HEK293 (cell line): Measurements from ENCODE around the gene INKA2.

Experiments used
- CTCF ChIA-PET: fragments of 350-600 bp; formaldehyde crosslinking; extraction: SDS; loops from one replicate; lab custom pipeline; 2021; ENCODE audit warnings: antibody characterized with exemption; lab: Yijun Ruan, JAX
- POLR2A ChIA-PET: fragments of 300-600 bp; formaldehyde crosslinking; extraction: SDS; loops from one replicate; lab custom pipeline; 2020; ENCODE audit warnings: antibody characterized with exemption, inconsistent platforms; lab: Yijun Ruan, JAX
- H3K27ac ChIP-seq: fragments of 200-500 bp; sonication (Bioruptor generic); 2 replicates; pipeline ENCODE4 v1.5.1; 2014; ENCODE audit warnings: low read depth, low read length, control low read depth, inconsistent platforms; ENCODE audit errors: extremely low read depth
- H3K36me3 ChIP-seq, 2 experiments: fragments of 200-500 bp in 1 of 2; sonication (Bioruptor generic) in 1 of 2; 1 replicate in 1 of 2; 2 replicates in 1 of 2; pipeline ENCODE4 v1.5.1; 2014 to 2017; ENCODE audit warnings: inconsistent platforms in 2 of 2, low read length in 2 of 2; ENCODE audit not compliant: control insufficient read depth in 2 of 2, insufficient read depth in 1 of 2
- H3K4me1 ChIP-seq: fragments of 200-500 bp; sonication (Bioruptor generic); 2 replicates; pipeline ENCODE4 v1.5.1; 2014; ENCODE audit warnings: mild to moderate bottlenecking, low read length, inconsistent platforms; ENCODE audit not compliant: control insufficient read depth, insufficient read depth
- H3K4me3 ChIP-seq: 2 replicates; pipeline ENCODE4 v1.5.1; 2011; ENCODE audit warnings: low read depth, mild to moderate bottlenecking, control low read depth, low read length, moderate library complexity
- H3K9me3 ChIP-seq: fragments of 200-500 bp; sonication (Bioruptor generic); 2 replicates; pipeline ENCODE4 v1.5.1; 2014; ENCODE audit warnings: low read depth, low read length, inconsistent platforms; ENCODE audit not compliant: control insufficient read depth, insufficient read depth
- EGR2 ChIP-seq: fragments of 450-650 bp; formaldehyde crosslinking; IDR thresholded peaks from 2 replicates; pipeline ENCODE4 v1.5.1; 2016; ENCODE audit warnings: low read depth, missing biosample characterization, missing genetic modification characterization
- KLF8 ChIP-seq: fragments of 450-650 bp; formaldehyde crosslinking; IDR thresholded peaks from 2 replicates; pipeline ENCODE4 v1.5.1; 2016; ENCODE audit warnings: missing biosample characterization, missing genetic modification characterization
- MZF1 ChIP-seq: fragments of 450-650 bp; formaldehyde crosslinking; IDR thresholded peaks from 2 replicates; pipeline ENCODE4 v1.5.1; 2017; ENCODE audit warnings: missing biosample characterization, missing genetic modification characterization, borderline replicate concordance
- REPIN1 ChIP-seq: fragments of 450-650 bp; formaldehyde crosslinking; IDR thresholded peaks from 2 replicates; pipeline ENCODE4 v1.5.1; 2017; ENCODE audit warnings: missing biosample characterization, missing genetic modification characterization, low read depth
- TRIM28 ChIP-seq: IDR thresholded peaks from 2 replicates; pipeline ENCODE4 v1.6.1; 2011; ENCODE audit warnings: low read length, control low read depth, borderline replicate concordance
- ZBTB20 ChIP-seq: fragments of 450-650 bp; formaldehyde crosslinking; IDR thresholded peaks from 2 replicates; pipeline ENCODE4 v1.5.1; 2016; ENCODE audit warnings: missing biosample characterization, missing genetic modification characterization
- ZBTB21 ChIP-seq: fragments of 450-650 bp; formaldehyde crosslinking; IDR thresholded peaks from 2 replicates; pipeline ENCODE4 v1.5.1; 2017; ENCODE audit warnings: missing biosample characterization, missing genetic modification characterization
- ZBTB7A ChIP-seq: fragments of 450-650 bp; formaldehyde crosslinking; IDR thresholded peaks from 2 replicates; pipeline ENCODE4 v1.5.1; 2016; ENCODE audit warnings: low read depth, missing biosample characterization, missing genetic modification characterization
- ZNF114 ChIP-seq: fragments of 450-650 bp; formaldehyde crosslinking; IDR thresholded peaks from 2 replicates; pipeline ENCODE4 v1.5.0; 2017; ENCODE audit warnings: missing biosample characterization, missing genetic modification characterization
- ZNF214 ChIP-seq: fragments of 450-650 bp; formaldehyde crosslinking; IDR thresholded peaks from 2 replicates; pipeline ENCODE4 v1.5.1; 2017; ENCODE audit warnings: missing biosample characterization, mild to moderate bottlenecking, missing genetic modification characterization, borderline replicate concordance
- ZNF248 ChIP-seq: fragments of 450-650 bp; formaldehyde crosslinking; IDR thresholded peaks from 2 replicates; pipeline ENCODE4 v1.5.1; 2017; ENCODE audit warnings: missing biosample characterization, missing genetic modification characterization
- ZNF292 ChIP-seq: fragments of 450-650 bp; formaldehyde crosslinking; IDR thresholded peaks from 2 replicates; pipeline ENCODE4 v1.5.1; 2016; ENCODE audit warnings: low read depth, missing biosample characterization, missing genetic modification characterization, borderline replicate concordance
- ZNF391 ChIP-seq: fragments of 450-650 bp; formaldehyde crosslinking; IDR thresholded peaks from 2 replicates; pipeline ENCODE4 v1.5.1; 2016; ENCODE audit warnings: low read depth, missing biosample characterization, missing genetic modification characterization, borderline replicate concordance
- ZNF555 ChIP-seq: fragments of 450-650 bp; formaldehyde crosslinking; conservative IDR thresholded peaks from 2 replicates; pipeline ENCODE4 v1.5.1; 2017; ENCODE audit warnings: missing biosample characterization, mild to moderate bottlenecking, missing genetic modification characterization, inconsistent platforms
- ZNF561 ChIP-seq: fragments of 450-650 bp; IDR thresholded peaks from 2 replicates; pipeline ENCODE4 v1.5.1; 2018; ENCODE audit warnings: missing biosample characterization, missing genetic modification characterization, borderline replicate concordance
- ZNF610 ChIP-seq: fragments of 450-650 bp; formaldehyde crosslinking; IDR thresholded peaks from 2 replicates; pipeline ENCODE4 v1.5.1; 2016; ENCODE audit warnings: missing biosample characterization, missing genetic modification characterization, borderline replicate concordance
- ZNF785 ChIP-seq: fragments of 450-650 bp; formaldehyde crosslinking; IDR thresholded peaks from 2 replicates; pipeline ENCODE4 v1.5.1; 2016; ENCODE audit warnings: missing biosample characterization, missing genetic modification characterization
- ZSCAN23 ChIP-seq: fragments of 450-650 bp; formaldehyde crosslinking; IDR thresholded peaks from 2 replicates; pipeline ENCODE4 v1.5.1; 2016; ENCODE audit warnings: missing biosample characterization, missing genetic modification characterization
- TF ChIP-seq, protein P1 (sequence below): fragments of 450-650 bp; formaldehyde crosslinking; IDR thresholded peaks from 2 replicates; pipeline ENCODE4 v1.5.1; 2017; ENCODE audit warnings: missing biosample characterization, missing genetic modification characterization
- TF ChIP-seq, protein P2 (sequence below): fragments of 450-650 bp; formaldehyde crosslinking; IDR thresholded peaks from 2 replicates; pipeline ENCODE4 v1.5.1; 2016; ENCODE audit warnings: missing biosample characterization, missing genetic modification characterization
- TF ChIP-seq, protein P3 (sequence below): fragments of 450-650 bp; formaldehyde crosslinking; IDR thresholded peaks from 2 replicates; pipeline ENCODE4 v1.5.1; 2017; ENCODE audit warnings: missing biosample characterization, missing genetic modification characterization
- TF ChIP-seq, protein P4 (sequence below): fragments of 450-650 bp; formaldehyde crosslinking; IDR thresholded peaks from 2 replicates; pipeline ENCODE4 v1.5.1; 2016; ENCODE audit warnings: missing biosample characterization, missing genetic modification characterization
- TF ChIP-seq, protein P5 (sequence below): fragments of 450-650 bp; formaldehyde crosslinking; IDR thresholded peaks from 2 replicates; pipeline ENCODE4 v1.5.1; 2016; ENCODE audit warnings: missing biosample characterization, missing genetic modification characterization

INKA2 gene

DNA sequence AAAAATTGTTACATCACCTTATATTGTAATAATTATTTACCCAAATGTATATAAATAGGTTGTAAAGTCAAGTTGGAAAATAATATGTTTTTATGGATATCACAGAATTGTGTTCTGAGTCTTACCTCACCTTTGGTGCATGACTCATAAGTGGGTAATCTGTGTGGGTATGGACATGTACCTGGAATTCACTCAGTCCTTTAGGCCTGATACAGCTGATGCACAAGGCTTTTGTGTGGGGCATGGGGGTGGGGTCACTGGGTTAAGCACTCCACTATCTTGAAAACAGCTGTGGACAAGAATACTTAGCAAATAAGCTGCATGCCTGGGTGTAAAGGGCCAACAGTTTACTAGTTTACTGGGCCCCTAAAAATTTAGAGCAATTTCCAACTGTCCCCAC is 34.4 kb downstream of the INKA2 start:
- Histone ChIP-seq H3K4me1 (no peaks in the 10 kb centered on the region), H3K36me3 (peaks cover 0 to 64% of the 10 kb centered on the region in 2 experiments; a peak in 1 of 3 replicates), H3K9me3 (no peaks in the 10 kb centered on the region)
- CTCF ChIA-PET = interaction anchor here (0.6 to 1.5 kb wide), 3 partner anchors 10 to 594 kb away, joined by 3 to 5 read pairs (median 3); no protein-coding TSS in a partner anchor
- TF ChIP-seq ZNF292 = no peak
- TF ChIP-seq, protein P1, sequence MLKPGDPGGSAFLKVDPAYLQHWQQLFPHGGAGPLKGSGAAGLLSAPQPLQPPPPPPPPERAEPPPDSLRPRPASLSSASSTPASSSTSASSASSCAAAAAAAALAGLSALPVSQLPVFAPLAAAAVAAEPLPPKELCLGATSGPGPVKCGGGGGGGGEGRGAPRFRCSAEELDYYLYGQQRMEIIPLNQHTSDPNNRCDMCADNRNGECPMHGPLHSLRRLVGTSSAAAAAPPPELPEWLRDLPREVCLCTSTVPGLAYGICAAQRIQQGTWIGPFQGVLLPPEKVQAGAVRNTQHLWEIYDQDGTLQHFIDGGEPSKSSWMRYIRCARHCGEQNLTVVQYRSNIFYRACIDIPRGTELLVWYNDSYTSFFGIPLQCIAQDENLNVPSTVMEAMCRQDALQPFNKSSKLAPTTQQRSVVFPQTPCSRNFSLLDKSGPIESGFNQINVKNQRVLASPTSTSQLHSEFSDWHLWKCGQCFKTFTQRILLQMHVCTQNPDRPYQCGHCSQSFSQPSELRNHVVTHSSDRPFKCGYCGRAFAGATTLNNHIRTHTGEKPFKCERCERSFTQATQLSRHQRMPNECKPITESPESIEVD (tag by site-specific recombination) = peak; percentile 52; the same call in 1 of the 2 replicates
- peak; percentile 23; the same call in 1 of the 2 replicates for TF ChIP-seq ZBTB20
- 0 out of 2 replicates have a peak, but pooled peaks have one; percentile 7 for TF ChIP-seq EGR2 (tag by site-specific recombination)
- TF ChIP-seq, protein P2, sequence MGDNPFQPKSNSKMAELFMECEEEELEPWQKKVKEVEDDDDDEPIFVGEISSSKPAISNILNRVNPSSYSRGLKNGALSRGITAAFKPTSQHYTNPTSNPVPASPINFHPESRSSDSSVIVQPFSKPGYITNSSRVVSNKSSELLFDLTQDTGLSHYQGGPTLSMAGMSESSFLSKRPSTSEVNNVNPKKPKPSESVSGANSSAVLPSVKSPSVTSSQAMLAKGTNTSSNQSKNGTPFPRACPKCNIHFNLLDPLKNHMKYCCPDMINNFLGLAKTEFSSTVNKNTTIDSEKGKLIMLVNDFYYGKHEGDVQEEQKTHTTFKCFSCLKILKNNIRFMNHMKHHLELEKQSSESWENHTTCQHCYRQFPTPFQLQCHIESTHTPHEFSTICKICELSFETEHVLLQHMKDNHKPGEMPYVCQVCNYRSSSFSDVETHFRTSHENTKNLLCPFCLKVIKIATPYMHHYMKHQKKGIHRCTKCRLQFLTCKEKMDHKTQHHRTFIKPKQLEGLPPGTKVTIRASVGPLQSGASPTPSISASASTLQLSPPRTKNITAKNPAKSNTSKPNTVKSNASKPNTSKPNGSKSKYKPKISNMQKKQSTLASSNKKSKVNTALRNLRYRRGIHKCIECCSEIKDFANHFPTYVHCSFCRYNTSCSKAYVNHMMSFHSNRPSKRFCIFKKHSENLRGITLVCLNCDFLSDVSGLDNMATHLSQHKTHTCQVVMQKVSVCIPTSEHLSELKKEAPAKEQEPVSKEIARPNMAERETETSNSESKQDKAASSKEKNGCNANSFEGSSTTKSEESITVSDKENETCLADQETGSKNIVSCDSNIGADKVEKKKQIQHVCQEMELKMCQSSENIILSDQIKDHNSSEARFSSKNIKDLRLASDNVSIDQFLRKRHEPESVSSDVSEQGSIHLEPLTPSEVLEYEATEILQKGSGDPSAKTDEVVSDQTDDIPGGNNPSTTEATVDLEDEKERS (tag by site-specific recombination) = no peak
- no peak for TF ChIP-seq KLF8 (tag by site-specific recombination)
- TF ChIP-seq, all 188 proteins: peak for 3
- POLR2A ChIA-PET = no interaction called here
- H3K4me3 ChIP-seq = no peak overlapping the region
- no peak overlapping the region for H3K27ac ChIP-seq

DNA sequence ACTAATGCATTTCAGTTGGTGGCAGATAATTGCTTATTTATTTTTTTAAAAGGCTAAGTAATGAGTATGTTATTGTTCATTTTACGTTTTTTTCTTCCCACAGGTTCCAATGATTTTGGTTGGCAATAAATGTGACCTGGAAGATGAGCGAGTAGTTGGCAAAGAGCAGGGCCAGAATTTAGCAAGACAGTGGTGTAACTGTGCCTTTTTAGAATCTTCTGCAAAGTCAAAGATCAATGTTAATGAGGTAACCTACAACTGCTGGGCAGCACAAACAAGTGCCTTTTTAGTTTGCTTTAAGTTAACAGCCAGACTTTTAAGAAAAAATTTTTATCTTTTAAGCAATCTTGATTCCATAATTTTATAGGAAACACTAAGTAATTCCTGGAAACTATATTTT is 35.0 kb downstream of the INKA2 start:
- CTCF ChIA-PET = interaction anchor here (1.5 to 2.4 kb wide), 2 partner anchors 10 to 11 kb away, joined by 5 to 16 read pairs; no protein-coding TSS in a partner anchor
- H3K4me3 ChIP-seq = no peak overlapping the region
- H3K4me1 ChIP-seq = no peaks in the 10 kb centered on the region
- POLR2A ChIA-PET = no interaction called here
- no peak overlapping the region for H3K27ac ChIP-seq
- H3K9me3 ChIP-seq = no peaks in the 10 kb centered on the region
- TF ChIP-seq, protein P3, sequence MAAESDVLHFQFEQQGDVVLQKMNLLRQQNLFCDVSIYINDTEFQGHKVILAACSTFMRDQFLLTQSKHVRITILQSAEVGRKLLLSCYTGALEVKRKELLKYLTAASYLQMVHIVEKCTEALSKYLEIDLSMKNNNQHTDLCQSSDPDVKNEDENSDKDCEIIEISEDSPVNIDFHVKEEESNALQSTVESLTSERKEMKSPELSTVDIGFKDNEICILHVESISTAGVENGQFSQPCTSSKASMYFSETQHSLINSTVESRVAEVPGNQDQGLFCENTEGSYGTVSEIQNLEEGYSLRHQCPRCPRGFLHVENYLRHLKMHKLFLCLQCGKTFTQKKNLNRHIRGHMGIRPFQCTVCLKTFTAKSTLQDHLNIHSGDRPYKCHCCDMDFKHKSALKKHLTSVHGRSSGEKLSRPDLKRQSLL = no peak
- TF ChIP-seq, protein P4, sequence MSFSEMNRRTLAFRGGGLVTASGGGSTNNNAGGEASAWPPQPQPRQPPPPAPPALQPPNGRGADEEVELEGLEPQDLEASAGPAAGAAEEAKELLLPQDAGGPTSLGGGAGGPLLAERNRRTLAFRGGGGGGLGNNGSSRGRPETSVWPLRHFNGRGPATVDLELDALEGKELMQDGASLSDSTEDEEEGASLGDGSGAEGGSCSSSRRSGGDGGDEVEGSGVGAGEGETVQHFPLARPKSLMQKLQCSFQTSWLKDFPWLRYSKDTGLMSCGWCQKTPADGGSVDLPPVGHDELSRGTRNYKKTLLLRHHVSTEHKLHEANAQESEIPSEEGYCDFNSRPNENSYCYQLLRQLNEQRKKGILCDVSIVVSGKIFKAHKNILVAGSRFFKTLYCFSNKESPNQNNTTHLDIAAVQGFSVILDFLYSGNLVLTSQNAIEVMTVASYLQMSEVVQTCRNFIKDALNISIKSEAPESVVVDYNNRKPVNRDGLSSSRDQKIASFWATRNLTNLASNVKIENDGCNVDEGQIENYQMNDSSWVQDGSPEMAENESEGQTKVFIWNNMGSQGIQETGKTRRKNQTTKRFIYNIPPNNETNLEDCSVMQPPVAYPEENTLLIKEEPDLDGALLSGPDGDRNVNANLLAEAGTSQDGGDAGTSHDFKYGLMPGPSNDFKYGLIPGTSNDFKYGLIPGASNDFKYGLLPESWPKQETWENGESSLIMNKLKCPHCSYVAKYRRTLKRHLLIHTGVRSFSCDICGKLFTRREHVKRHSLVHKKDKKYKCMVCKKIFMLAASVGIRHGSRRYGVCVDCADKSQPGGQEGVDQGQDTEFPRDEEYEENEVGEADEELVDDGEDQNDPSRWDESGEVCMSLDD (tag by site-specific recombination) = no peak
- TF ChIP-seq ZNF561 (tag by site-specific recombination) = no peak
- TF ChIP-seq MZF1 (tag by site-specific recombination) = no peak
- TF ChIP-seq ZBTB7A = no peak
- no peak for TF ChIP-seq ZNF555 (tag by site-specific recombination)
- no peak for TF ChIP-seq ZNF610 (tag by site-specific recombination)
- TF ChIP-seq, protein P5, sequence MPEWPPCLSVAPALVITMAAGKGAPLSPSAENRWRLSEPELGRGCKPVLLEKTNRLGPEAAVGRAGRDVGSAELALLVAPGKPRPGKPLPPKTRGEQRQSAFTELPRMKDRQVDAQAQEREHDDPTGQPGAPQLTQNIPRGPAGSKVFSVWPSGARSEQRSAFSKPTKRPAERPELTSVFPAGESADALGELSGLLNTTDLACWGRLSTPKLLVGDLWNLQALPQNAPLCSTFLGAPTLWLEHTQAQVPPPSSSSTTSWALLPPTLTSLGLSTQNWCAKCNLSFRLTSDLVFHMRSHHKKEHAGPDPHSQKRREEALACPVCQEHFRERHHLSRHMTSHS (tag by site-specific recombination) = no peak
- TF ChIP-seq ZNF214 (tag by site-specific recombination) = no peak
- no peak for TF ChIP-seq TRIM28
- no peak for TF ChIP-seq ZNF114 (tag by site-specific recombination)
- TF ChIP-seq ZSCAN23 = no peak
- TF ChIP-seq ZNF391 = no peak
- TF ChIP-seq ZNF785 (tag by site-specific recombination) = no peak
- TF ChIP-seq REPIN1 (tag by site-specific recombination) = no peak
- no peak for TF ChIP-seq ZBTB21 (tag by site-specific recombination)
- TF ChIP-seq ZNF248 = no peak
- H3K36me3 ChIP-seq = peaks cover 4 to 68% of the 10 kb centered on the region in 2 experiments; a peak in 2 of 3 replicates
